DND-41 (cell line): ENCODE data around the gene PIRT.

Experiments
- ATAC-seq: fragments of 200-7000 bp; cut with Tn5 transposase; 3 replicates; pipeline ENCODE4 v1.9.1; 2021; ENCODE audit warnings: low read depth; ENCODE audit not compliant: insufficient read depth
- DNase-seq: peaks from one replicate; pipeline ENCODE4 v3.0.0-alpha.2; 2020
- H2AFZ ChIP-seq: 2 replicates; pipeline ENCODE4 v1.6.0; 2012; ENCODE audit warnings: low read depth, low read length
- H3K27ac ChIP-seq: 2 replicates; pipeline ENCODE4 v1.5.1; 2012; ENCODE audit warnings: low read length, inconsistent platforms
- H3K27me3 ChIP-seq: fragments of 200-600 bp; sonication (generic); 2 replicates; pipeline ENCODE4 v1.6.0; 2012; ENCODE audit warnings: low read length, mild to moderate bottlenecking, inconsistent platforms; ENCODE audit not compliant: insufficient read depth, poor library complexity
- H3K36me3 ChIP-seq: 2 replicates; pipeline ENCODE4 v1.5.1; 2012; ENCODE audit warnings: low read length, inconsistent platforms; ENCODE audit not compliant: insufficient read depth
- H3K4me1 ChIP-seq: 2 replicates; pipeline ENCODE4 v1.5.1; 2012; ENCODE audit warnings: mild to moderate bottlenecking, low read length; ENCODE audit not compliant: insufficient read depth
- H3K4me2 ChIP-seq: 2 replicates; pipeline ENCODE4 v1.6.0; 2012; ENCODE audit warnings: mild to moderate bottlenecking, moderate library complexity, low read length, inconsistent platforms; ENCODE audit not compliant: insufficient read depth
- H3K4me3 ChIP-seq, 2 experiments: fragments of 200-600 bp in 1 of 2; shearing (Covaris generic) in 1 of 2; 2 replicates each; pipeline ENCODE4 v1.5.1; 2012 to 2016; ENCODE audit warnings: inconsistent platforms in 2 of 2, low read length in 2 of 2, mild to moderate bottlenecking in 2 of 2, low read depth in 1 of 2, moderate library complexity in 1 of 2
- H3K79me2 ChIP-seq: 2 replicates; pipeline ENCODE4 v1.6.0; 2012; ENCODE audit warnings: low read length, inconsistent platforms; ENCODE audit not compliant: insufficient read depth
- H3K9ac ChIP-seq: 2 replicates; pipeline ENCODE4 v1.6.0; 2012; ENCODE audit warnings: low read depth, mild to moderate bottlenecking, inconsistent platforms, low read length, moderate library complexity
- H3K9me3 ChIP-seq: 2 replicates; pipeline ENCODE4 v1.5.1; 2012; ENCODE audit warnings: low read length, moderate library complexity, mild to moderate bottlenecking, inconsistent platforms; ENCODE audit not compliant: insufficient read depth, severe bottlenecking
- H4K20me1 ChIP-seq: 2 replicates; pipeline ENCODE4 v1.6.0; 2012; ENCODE audit warnings: low read length; ENCODE audit not compliant: insufficient read depth
- EZH2 ChIP-seq: IDR thresholded peaks from 3 replicates; pipeline ENCODE4 v1.6.1; 2012; ENCODE audit warnings: borderline replicate concordance, low read depth, mild to moderate bottlenecking, moderate library complexity, low read length, inconsistent platforms; ENCODE audit not compliant: severe bottlenecking
- TF ChIP-seq, protein P1 (sequence below): IDR thresholded peaks from 2 replicates; pipeline ENCODE4 v1.5.1; 2012; ENCODE audit warnings: borderline replicate concordance, low read length, moderate library complexity, mild to moderate bottlenecking; ENCODE audit not compliant: poor library complexity, severe bottlenecking; ENCODE audit errors: extremely low read depth

PIRT gene

DNA sequence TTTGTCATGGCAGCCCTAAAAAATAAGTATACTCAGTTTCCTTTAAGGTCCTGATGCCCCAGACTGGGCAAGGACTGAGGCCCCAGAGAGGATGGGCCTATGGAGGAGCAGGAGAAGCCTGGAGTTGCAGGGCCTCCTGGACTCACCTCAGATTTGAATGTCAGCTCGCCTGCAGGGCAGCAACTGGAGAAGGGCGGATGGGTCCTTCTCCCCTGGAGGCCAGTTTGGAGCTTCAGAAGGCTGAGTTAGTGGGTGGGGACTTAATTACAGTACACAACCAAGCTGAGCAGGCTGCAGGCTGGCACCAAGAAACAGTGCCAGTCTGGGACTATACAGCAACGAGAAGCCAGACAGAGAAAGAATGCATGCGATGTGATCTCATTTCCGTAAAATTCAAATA is 6.2 kb downstream of the PIRT start:
- DNase-seq (no peak), ATAC-seq (no peak)
- H3K4me3 ChIP-seq, result no peak overlapping the region
- H3K4me1 ChIP-seq, result no peaks in the 10 kb centered on the region
- no peak overlapping the region for H2AFZ ChIP-seq
- no peaks in the 10 kb centered on the region for H4K20me1 ChIP-seq
- H3K4me2 ChIP-seq, result no peak overlapping the region
- no peaks in the 10 kb centered on the region for H3K9me3 ChIP-seq
- H3K79me2 ChIP-seq, result no peaks in the 10 kb centered on the region
- TF ChIP-seq, protein P1, sequence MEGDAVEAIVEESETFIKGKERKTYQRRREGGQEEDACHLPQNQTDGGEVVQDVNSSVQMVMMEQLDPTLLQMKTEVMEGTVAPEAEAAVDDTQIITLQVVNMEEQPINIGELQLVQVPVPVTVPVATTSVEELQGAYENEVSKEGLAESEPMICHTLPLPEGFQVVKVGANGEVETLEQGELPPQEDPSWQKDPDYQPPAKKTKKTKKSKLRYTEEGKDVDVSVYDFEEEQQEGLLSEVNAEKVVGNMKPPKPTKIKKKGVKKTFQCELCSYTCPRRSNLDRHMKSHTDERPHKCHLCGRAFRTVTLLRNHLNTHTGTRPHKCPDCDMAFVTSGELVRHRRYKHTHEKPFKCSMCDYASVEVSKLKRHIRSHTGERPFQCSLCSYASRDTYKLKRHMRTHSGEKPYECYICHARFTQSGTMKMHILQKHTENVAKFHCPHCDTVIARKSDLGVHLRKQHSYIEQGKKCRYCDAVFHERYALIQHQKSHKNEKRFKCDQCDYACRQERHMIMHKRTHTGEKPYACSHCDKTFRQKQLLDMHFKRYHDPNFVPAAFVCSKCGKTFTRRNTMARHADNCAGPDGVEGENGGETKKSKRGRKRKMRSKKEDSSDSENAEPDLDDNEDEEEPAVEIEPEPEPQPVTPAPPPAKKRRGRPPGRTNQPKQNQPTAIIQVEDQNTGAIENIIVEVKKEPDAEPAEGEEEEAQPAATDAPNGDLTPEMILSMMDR, result no peak
- no peak for TF ChIP-seq EZH2
- no peak overlapping the region for H3K27ac ChIP-seq
- H3K36me3 ChIP-seq, result no peaks in the 10 kb centered on the region
- H3K27me3 ChIP-seq, result peaks cover 2% of the 10 kb centered on the region
- H3K9ac ChIP-seq, result no peak overlapping the region

DNA sequence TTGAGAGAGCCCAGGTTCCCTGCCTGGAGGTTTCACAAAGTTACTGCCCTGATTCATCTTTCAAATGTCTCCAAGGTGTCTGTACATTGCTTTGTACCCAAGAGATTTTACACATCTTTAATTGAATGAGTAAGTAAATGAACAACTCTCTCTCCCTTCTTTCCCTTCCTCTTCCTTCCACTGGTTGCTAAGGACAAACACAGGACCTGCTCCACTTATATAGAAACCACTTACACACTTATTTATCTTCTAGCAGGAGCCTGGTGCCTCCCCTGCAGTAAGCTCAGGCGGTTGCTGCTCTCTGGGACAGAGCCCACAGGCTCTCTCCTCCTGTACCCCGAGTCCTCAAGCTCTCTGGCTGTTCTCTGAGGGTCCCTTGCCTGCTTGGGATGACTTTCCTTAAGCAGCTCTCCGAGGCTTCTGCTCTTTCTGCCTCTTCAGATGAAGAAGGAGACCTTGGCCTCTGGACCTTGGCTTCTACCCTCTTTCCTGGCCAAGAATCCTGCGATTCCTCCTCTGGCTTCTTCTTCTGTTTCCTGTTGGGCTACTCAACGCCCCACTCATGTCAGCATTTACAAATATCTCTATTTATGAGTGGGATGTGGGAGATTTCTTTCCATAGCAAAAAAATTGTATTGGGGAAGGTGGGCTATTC is 9.9 kb downstream of the PIRT start:
- Histone ChIP-seq H4K20me1 (no peaks in the 10 kb centered on the region), H3K27ac (no peak overlapping the region)

GRCh38 chr17:10824874-10825273 is 13.0 kb downstream of the PIRT start:
- H3K4me3 ChIP-seq, result no peak overlapping the region

More for the DNA sequence above, 9.9 kb downstream of the PIRT start:
- H3K27me3 ChIP-seq, result peaks cover 2% of the 10 kb centered on the region
- H3K4me1 ChIP-seq, result no peaks in the 10 kb centered on the region
- TF ChIP-seq, protein P1, result no peak
- TF ChIP-seq EZH2, result no peak
- no peak overlapping the region for H3K4me3 ChIP-seq
- ATAC-seq (no peak), DNase-seq (no peak)
- H3K79me2 ChIP-seq, result no peaks in the 10 kb centered on the region
- no peaks in the 10 kb centered on the region for H3K9me3 ChIP-seq
- H3K9ac ChIP-seq, result no peak overlapping the region
- H3K36me3 ChIP-seq, result no peaks in the 10 kb centered on the region
- no peak overlapping the region for H3K4me2 ChIP-seq
- H2AFZ ChIP-seq, result no peak overlapping the region

More at GRCh38 chr17:10824874-10825273, 13.0 kb downstream of the PIRT start:
- peaks cover 2% of the 10 kb centered on the region for H3K27me3 ChIP-seq
- no peaks in the 10 kb centered on the region for H3K4me1 ChIP-seq
- no peak overlapping the region for H3K27ac ChIP-seq
- TF ChIP-seq, protein P1, result no peak
- no peak for TF ChIP-seq EZH2
- no peaks in the 10 kb centered on the region for H4K20me1 ChIP-seq
- no peaks in the 10 kb centered on the region for H3K9me3 ChIP-seq
- DNase-seq (no peak), ATAC-seq (no peak)
- H3K79me2 ChIP-seq, result no peaks in the 10 kb centered on the region
- no peak overlapping the region for H2AFZ ChIP-seq
- no peak overlapping the region for H3K9ac ChIP-seq
- no peak overlapping the region for H3K4me2 ChIP-seq
- no peaks in the 10 kb centered on the region for H3K36me3 ChIP-seq
